K562 (cell line): Measurements from ENCODE around the gene SCIN. TPM values are rescaled to one million over a fixed set of nuclear protein-coding genes. Genes with fewer than 3 reads are reported as not detected.

Experiments
- ATF4 ChIP-seq: fragments of 450-650 bp; formaldehyde crosslinking; IDR thresholded peaks from 2 replicates; pipeline ENCODE4 v1.4.0; 2022; ENCODE audit warnings: mild to moderate bottlenecking, moderate library complexity
- CHD7 ChIP-seq: fragments of 200-600 bp; sonication (generic); IDR thresholded peaks from one replicate; pipeline ENCODE4 v1.6.1; 2012; ENCODE audit warnings: mild to moderate bottlenecking, low read depth, low read length, inconsistent platforms
- CLOCK ChIP-seq: fragments of 250-450 bp; sonication (Bioruptor Pico); IDR thresholded peaks from 2 replicates; pipeline ENCODE4 v1.4.0; 2020; ENCODE audit warnings: mild to moderate bottlenecking, moderate library complexity, borderline replicate concordance
- E4F1 ChIP-seq: fragments of 250-450 bp; sonication (Bioruptor Pico); IDR thresholded peaks from 2 replicates; pipeline ENCODE4 v1.5.0; 2021; ENCODE audit warnings: mild to moderate bottlenecking, borderline replicate concordance
- FOXK1 ChIP-seq: sonication (generic); formaldehyde crosslinking; IDR thresholded peaks from 2 replicates; pipeline ENCODE4 v1.8.0; 2022; ENCODE audit warnings: missing genetic modification reagents, mild to moderate bottlenecking, borderline replicate concordance
- NFYB ChIP-seq: IDR thresholded peaks from 2 replicates; pipeline ENCODE4 v1.6.1; 2011; ENCODE audit warnings: mild to moderate bottlenecking, moderate library complexity; ENCODE audit not compliant: insufficient read length; ENCODE audit errors: extremely low read depth
- NRF1 ChIP-seq, 2 experiments: fragments of 450-650 bp; IDR thresholded peaks in 1 of 2; conservative IDR thresholded peaks in 1 of 2; 2 replicates each; pipeline ENCODE4 v1.6.1; 2014; ENCODE audit warnings: mild to moderate bottlenecking in 2 of 2
- polyA plus RNA-seq, 8 experiments: library from polyadenylated mRNA; depleted of rRNA in 4 of 8; stranded (reverse) in 5 of 8; unstranded in 3 of 8; fragments of >200 nt; fragmentation: Nextera tagmentation in 2 of 8; fragmentation: Illumina TruSeq in 1 of 8; extraction: Ambion mirVana in 2 of 8; extraction: Trizol in 1 of 8; gene quantifications; 2 replicates each; pipeline versions ENCODE4 v1.2.1 to v1.2.3, GENCODE V29; 2011 to 2014; ENCODE audit warnings: inconsistent platforms in 1 of 8, missing spikeins in 1 of 8
- total RNA-seq, 7 experiments: library from RNA; depleted of rRNA in 6 of 7; stranded (reverse); fragments of >200 nt in 6 of 7; fragmentation: Illumina TruSeq in 2 of 7; extraction: Trizol in 2 of 7; gene quantifications; 2 replicates each; pipeline versions ENCODE4 v1.2.1 to v1.2.3, GENCODE V29; 2011 to 2021; ENCODE audit warnings: low replicate concordance in 1 of 7

SCIN gene
- total and polyA plus RNA-seq, 9 of the 15 experiments (the other 6 are each of a cell fraction or from before 2014, with no cell fraction given): 0.67 to 18.2 (median 10.6) TPM

- TF ChIP-seq CLOCK (CRISPR knock-in tag): peak; percentile 37; the same call in 1 of the 2 replicates
- TF ChIP-seq E4F1 (CRISPR knock-in tag): no peak
- peak; percentile 39; the same call in 1 of the 2 replicates for TF ChIP-seq FOXK1 (CRISPR knock-in tag)
- no peak for TF ChIP-seq ATF4 (CRISPR knock-in tag)
- TF ChIP-seq NFYB: no peak
- TF ChIP-seq CHD7: no peak
- TF ChIP-seq NRF1 (conservative IDR thresholded peaks at IDR 0.05 in 1 of 2, IDR thresholded peaks at IDR 0.05 in 1 of 2): peak; percentile 38 to 56; a peak in 3 of 4 replicates
Measured at GRCh38 chr7:12686234-12686890, 115.8 kb downstream of the SCIN start (continued).
